UCSD-AML1 (cell line): ENCODE results near the gene VPS50.

Experiments used
- DNase-seq: peaks from one replicate; lab custom pipeline; 2025; ENCODE audit not compliant: unreplicated experiment; lab: John Stamatoyannopoulos, UW

Gene VPS50

DNA sequence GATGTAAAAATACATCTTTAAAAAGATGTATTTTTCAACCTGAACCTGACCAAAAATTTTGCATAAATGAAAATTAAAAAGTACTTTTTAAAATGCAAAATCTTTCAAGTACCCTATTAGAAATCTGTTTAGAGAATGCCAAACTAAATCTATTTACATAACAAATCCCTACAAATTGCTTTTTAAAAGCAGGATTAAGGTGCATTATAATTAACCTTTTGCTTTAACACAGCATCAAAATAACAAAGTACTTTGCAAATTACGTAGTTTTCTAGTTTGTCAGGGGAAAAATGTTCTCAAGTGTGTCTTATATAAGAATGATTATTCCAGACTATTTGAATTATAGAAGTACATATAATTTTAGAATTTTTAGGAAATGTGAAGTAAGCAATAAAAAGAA lies 160.8 kb downstream of the VPS50 start:
- no peak for DNase-seq

DNA sequence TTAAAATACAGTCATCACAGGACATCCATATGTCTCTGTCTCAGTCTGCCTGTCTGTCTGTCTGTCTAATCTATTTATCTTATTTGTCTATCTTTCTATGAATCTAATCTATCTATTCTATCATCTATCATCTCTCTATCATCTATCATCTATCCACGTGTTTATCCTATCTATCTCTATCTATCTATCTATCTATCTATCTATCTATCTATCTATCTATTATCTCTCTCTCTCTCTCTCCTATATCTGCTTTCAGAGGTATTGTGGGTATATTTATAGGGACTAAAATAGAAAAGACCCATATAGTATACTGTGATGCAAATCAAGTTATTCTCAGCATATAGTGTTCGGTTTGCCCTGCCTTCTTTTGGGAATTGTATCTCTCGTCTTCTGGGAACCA lies 167.5 kb downstream of the VPS50 start:
- DNase-seq = no peak

DNA sequence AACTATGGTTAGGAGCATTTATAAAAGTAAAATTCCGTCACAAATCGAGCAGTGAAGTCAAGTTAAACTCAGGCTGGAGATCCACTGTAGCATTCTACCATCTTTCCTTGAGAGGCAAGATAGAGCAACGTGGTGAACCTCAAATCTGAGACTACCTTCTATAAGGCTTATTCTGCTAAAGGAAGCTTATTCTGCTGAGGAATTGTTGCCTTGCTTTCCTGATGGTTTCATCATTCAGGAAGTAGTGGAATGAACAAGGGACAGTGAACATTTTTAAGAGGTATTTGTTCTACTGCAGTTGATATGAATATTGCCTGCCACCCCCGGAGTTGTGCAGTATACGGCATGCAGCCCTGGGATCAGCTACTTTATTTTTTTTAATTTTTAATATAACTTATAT lies 170.8 kb downstream of the VPS50 start:
- no peak for DNase-seq

DNA sequence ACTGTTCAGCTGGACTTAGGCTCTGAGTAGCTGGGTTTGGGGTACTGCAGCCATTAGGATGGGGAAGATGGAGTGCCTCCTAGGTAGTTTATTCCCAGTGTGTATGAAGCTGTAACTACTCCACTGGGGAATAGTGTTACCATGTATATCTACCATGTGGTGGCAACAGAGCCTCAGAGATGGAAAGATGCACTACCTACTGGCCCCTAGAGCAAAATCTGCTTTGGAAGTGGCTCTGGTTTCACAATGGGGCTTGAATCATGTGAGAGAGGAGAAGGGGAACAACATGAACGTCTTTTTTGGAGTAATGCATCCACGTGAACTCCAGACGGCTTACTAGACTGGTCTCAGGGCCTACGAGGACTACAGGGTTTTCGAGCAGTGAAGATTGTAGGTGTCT lies 175.1 kb downstream of the VPS50 start:
- DNase-seq = no peak

DNA sequence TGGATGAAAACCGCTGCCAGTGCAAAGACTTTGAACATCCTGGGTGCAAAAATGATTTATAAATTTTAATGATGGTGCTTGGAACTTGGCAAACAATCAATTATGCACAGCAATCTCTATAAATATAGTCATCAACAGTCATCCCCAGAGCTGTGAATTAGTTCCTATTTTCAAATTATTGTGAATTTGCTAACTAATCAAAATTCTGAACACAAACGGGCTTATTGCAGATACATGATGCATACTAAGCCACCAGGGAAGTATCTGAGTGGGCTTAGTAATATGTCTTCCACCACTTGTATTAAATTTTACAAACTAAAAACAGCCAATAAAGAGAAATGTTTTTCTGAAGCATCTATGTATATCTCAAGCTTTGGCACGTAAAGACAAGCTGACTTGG lies 177.2 kb downstream of the VPS50 start:
- no peak for DNase-seq
